ENCODE measurements around the gene PCNX2. TPM values are rescaled to one million over a fixed set of nuclear protein-coding genes. Genes with fewer than 3 reads are reported as not detected.
A peak's percentile ranks its signal among the peaks of the same experiment; 100 is the strongest.

The PCNX2 gene
- total RNA-seq, 1 experiment from 2014 or later = 63.4 TPM

- no peak for TF ChIP-seq CTCF (IDR thresholded peaks at IDR 0.05; ENCODE audit: unreplicated experiment)
- no peaks in the 10 kb centered on the region for H3K27me3 Mint-ChIP-seq (ENCODE audit: unreplicated experiment)
- CTCF ChIA-PET = no interaction called here
- peaks cover 5% of the 10 kb centered on the region for H3K36me3 Mint-ChIP-seq (ENCODE audit: insufficient read depth, unreplicated experiment)
- no peak overlapping the region for H3K4me3 Mint-ChIP-seq (ENCODE audit: low read depth, unreplicated experiment)
- DNase-seq = no peak
- H3K27ac Mint-ChIP-seq (ENCODE audit: unreplicated experiment) = no peak overlapping the region
- peaks cover 15% of the 10 kb centered on the region for H3K4me1 Mint-ChIP-seq (ENCODE audit: low read depth, unreplicated experiment)
- intact Hi-C loops (cut with micrococcal nuclease; ENCODE audit: unreplicated experiment) = loop anchor here (5.0 kb wide), 1 partner anchor 393 kb away; the partner anchor contains the start of gene SIPA1L2
- H3K9me3 Mint-ChIP-seq (ENCODE audit: low read depth, unreplicated experiment) = no peaks in the 10 kb centered on the region
- BruUV-seq (replicated peaks) = no TSS peak
Measured at GRCh38 chr1:233025567-233025966, 270.0 kb downstream of the PCNX2 start.

- CTCF ChIA-PET = interaction anchor here (1.1 kb wide), 1 partner anchor 397 kb away, joined by 3 read pairs; no protein-coding TSS in a partner anchor
- no peak for TF ChIP-seq CTCF (IDR thresholded peaks at IDR 0.05; ENCODE audit: unreplicated experiment)
- no peaks in the 10 kb centered on the region for H3K27me3 Mint-ChIP-seq (ENCODE audit: unreplicated experiment)
- no peak overlapping the region for H3K4me3 Mint-ChIP-seq (ENCODE audit: low read depth, unreplicated experiment)
- peak; percentile 28 for DNase-seq
- no TSS peak for BruUV-seq (replicated peaks)
- no peak overlapping the region for H3K27ac Mint-ChIP-seq (ENCODE audit: unreplicated experiment)
- H3K4me1 Mint-ChIP-seq (ENCODE audit: low read depth, unreplicated experiment) = peaks cover 15% of the 10 kb centered on the region
- peaks cover 5% of the 10 kb centered on the region for H3K36me3 Mint-ChIP-seq (ENCODE audit: insufficient read depth, unreplicated experiment)
- intact Hi-C loops (cut with micrococcal nuclease; ENCODE audit: unreplicated experiment) = loop anchor here (5.0 kb wide), 1 partner anchor 393 kb away; the partner anchor contains the start of gene SIPA1L2
- H3K9me3 Mint-ChIP-seq (ENCODE audit: low read depth, unreplicated experiment) = no peaks in the 10 kb centered on the region
Measured at GRCh38 chr1:233025157-233025556, 270.4 kb downstream of the PCNX2 start.

GRCh38 chr1:233024199-233024598, 271.3 kb downstream of the PCNX2 start:
- intact Hi-C loops (cut with micrococcal nuclease; ENCODE audit: unreplicated experiment) = no loop called here
- DNase-seq = no peak
- Mint-ChIP-seq H3K36me3 (ENCODE audit: insufficient read depth, unreplicated experiment) (peaks cover 5% of the 10 kb centered on the region), H3K9me3 (ENCODE audit: low read depth, unreplicated experiment) (no peaks in the 10 kb centered on the region), H3K4me3 (ENCODE audit: low read depth, unreplicated experiment) (no peak overlapping the region), H3K4me1 (ENCODE audit: low read depth, unreplicated experiment) (peaks cover 15% of the 10 kb centered on the region), H3K27ac (ENCODE audit: unreplicated experiment) (no peak overlapping the region), H3K27me3 (ENCODE audit: unreplicated experiment) (no peaks in the 10 kb centered on the region)
- CTCF ChIA-PET = interaction anchor here (1.0 to 1.1 kb wide), 2 partner anchors 10 to 397 kb away, joined by 3 read pairs; no protein-coding TSS in a partner anchor
- no TSS peak for BruUV-seq (replicated peaks)
- TF ChIP-seq CTCF (IDR thresholded peaks at IDR 0.05; ENCODE audit: unreplicated experiment) = no peak

GRCh38 chr1:233022246-233022645, 273.3 kb downstream of the PCNX2 start:
- BruUV-seq (replicated peaks) = no TSS peak
- Mint-ChIP-seq H3K4me1 (ENCODE audit: low read depth, unreplicated experiment) (peaks cover 15% of the 10 kb centered on the region), H3K36me3 (ENCODE audit: insufficient read depth, unreplicated experiment) (peaks cover 5% of the 10 kb centered on the region), H3K9me3 (ENCODE audit: low read depth, unreplicated experiment) (no peaks in the 10 kb centered on the region), H3K27me3 (ENCODE audit: unreplicated experiment) (no peaks in the 10 kb centered on the region), H3K27ac (ENCODE audit: unreplicated experiment) (no peak overlapping the region), H3K4me3 (ENCODE audit: low read depth, unreplicated experiment) (no peak overlapping the region)
- TF ChIP-seq CTCF (IDR thresholded peaks at IDR 0.05; ENCODE audit: unreplicated experiment) = no peak
- no peak for DNase-seq
- intact Hi-C loops (cut with micrococcal nuclease; ENCODE audit: unreplicated experiment) = no loop called here
- CTCF ChIA-PET = no interaction called here

Measured in Calu3 (cell line).